GM10847 (cell line): ENCODE data around the gene TENM3.

Experiments used
- POLR2A ChIP-seq: IDR thresholded peaks from 2 replicates; pipeline ENCODE4 v1.6.1; 2011; ENCODE audit not compliant: insufficient read length; ENCODE audit errors: extremely low read depth

Gene TENM3

GRCh38 chr4:182640491-182640890, 397.3 kb downstream of the TENM3 start:
- no peak for TF ChIP-seq POLR2A

- TF ChIP-seq POLR2A, result no peak
Observed at GRCh38 chr4:182640932-182641331, 397.7 kb downstream of the TENM3 start.

- TF ChIP-seq POLR2A, result no peak
Observed at GRCh38 chr4:182642831-182643230, 399.6 kb downstream of the TENM3 start.

GRCh38 chr4:182643801-182644682, 400.8 kb downstream of the TENM3 start:
- no peak for TF ChIP-seq POLR2A

- TF ChIP-seq POLR2A, result no peak
Observed at GRCh38 chr4:182644683-182645050, 401.5 kb downstream of the TENM3 start.

- no peak for TF ChIP-seq POLR2A
Observed at GRCh38 chr4:182645511-182645910, 402.3 kb downstream of the TENM3 start.

- no peak for TF ChIP-seq POLR2A
Observed at GRCh38 chr4:182647646-182648300, 404.6 kb downstream of the TENM3 start.

GRCh38 chr4:182648766-182649165, 405.6 kb downstream of the TENM3 start:
- no peak for TF ChIP-seq POLR2A

GRCh38 chr4:182649698-182650477, 406.7 kb downstream of the TENM3 start:
- no peak for TF ChIP-seq POLR2A

- TF ChIP-seq POLR2A, result no peak
Observed at GRCh38 chr4:182653596-182653995, 410.4 kb downstream of the TENM3 start.

GRCh38 chr4:182655340-182655739, 412.1 kb downstream of the TENM3 start:
- no peak for TF ChIP-seq POLR2A

GRCh38 chr4:182662551-182662950, 419.3 kb downstream of the TENM3 start:
- TF ChIP-seq POLR2A, result no peak

- TF ChIP-seq POLR2A, result no peak
Observed at GRCh38 chr4:182671231-182671630, 428.0 kb downstream of the TENM3 start.

GRCh38 chr4:182671749-182672148, 428.5 kb downstream of the TENM3 start:
- no peak for TF ChIP-seq POLR2A

- TF ChIP-seq POLR2A, result no peak
Observed at GRCh38 chr4:182678590-182678989, 435.4 kb downstream of the TENM3 start.

GRCh38 chr4:182679533-182679932, 436.3 kb downstream of the TENM3 start:
- TF ChIP-seq POLR2A, result no peak
